ENCODE results near the gene SEMA3F.

SEMA3F gene

DNA sequence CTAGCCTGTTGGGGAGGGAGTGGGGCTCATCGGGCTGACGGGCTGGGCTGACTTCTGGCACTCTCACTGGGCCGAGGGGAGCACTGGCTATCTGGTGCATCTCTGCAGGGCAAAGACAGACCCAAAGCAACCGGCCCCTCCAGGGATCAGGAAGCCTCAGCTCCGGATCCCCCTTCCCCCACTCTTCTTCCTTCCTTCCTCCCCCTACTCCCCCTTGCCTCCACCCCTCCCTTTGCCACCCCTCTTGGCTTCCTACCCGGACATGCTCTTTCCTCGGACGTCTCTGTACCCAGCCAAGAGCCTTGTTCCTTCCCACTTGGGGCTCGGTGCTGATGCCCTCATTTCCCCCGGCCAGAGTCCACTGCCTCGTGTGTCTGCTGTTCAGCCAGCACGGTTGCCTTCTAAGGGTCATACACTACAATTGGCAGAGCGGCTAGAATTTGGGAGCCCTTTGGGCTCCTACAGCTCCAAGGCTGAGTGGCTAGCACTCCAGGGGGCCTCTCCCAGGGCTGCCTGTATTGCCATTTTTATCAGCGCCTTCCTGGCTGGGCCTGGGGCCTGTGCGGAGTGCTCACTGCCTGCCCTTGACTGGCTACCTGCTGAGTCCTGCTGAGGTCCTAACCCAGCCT, 10.9 kb downstream of the SEMA3F start:
- H3K4me3 ChIP-seq (IDR thresholded peaks at IDR 0.05; ENCODE audit: insufficient read depth, low read depth, low read length) = no peak overlapping the region
- H3K36me3 ChIP-seq (ENCODE audit: insufficient read depth) = no peaks in the 10 kb centered on the region
- H2AFZ ChIP-seq (ENCODE audit: low read depth) = no peak overlapping the region
- no peaks in the 10 kb centered on the region for H3K4me1 ChIP-seq (ENCODE audit: low read depth, poor library complexity, severe bottlenecking)
- H3K27ac ChIP-seq = no peak overlapping the region
- no peak overlapping the region for H3K4me2 ChIP-seq
- no peaks in the 10 kb centered on the region for H3K79me2 ChIP-seq (ENCODE audit: insufficient read depth, low read depth)
- H3K27me3 ChIP-seq (ENCODE audit: insufficient read depth, low read depth) = peaks cover 5% of the 10 kb centered on the region; the same call in 1 of the 2 replicates
- no peaks in the 10 kb centered on the region for H4K20me1 ChIP-seq (ENCODE audit: insufficient read depth)
- no peak overlapping the region for H3K9ac ChIP-seq
- TF ChIP-seq, protein P1, sequence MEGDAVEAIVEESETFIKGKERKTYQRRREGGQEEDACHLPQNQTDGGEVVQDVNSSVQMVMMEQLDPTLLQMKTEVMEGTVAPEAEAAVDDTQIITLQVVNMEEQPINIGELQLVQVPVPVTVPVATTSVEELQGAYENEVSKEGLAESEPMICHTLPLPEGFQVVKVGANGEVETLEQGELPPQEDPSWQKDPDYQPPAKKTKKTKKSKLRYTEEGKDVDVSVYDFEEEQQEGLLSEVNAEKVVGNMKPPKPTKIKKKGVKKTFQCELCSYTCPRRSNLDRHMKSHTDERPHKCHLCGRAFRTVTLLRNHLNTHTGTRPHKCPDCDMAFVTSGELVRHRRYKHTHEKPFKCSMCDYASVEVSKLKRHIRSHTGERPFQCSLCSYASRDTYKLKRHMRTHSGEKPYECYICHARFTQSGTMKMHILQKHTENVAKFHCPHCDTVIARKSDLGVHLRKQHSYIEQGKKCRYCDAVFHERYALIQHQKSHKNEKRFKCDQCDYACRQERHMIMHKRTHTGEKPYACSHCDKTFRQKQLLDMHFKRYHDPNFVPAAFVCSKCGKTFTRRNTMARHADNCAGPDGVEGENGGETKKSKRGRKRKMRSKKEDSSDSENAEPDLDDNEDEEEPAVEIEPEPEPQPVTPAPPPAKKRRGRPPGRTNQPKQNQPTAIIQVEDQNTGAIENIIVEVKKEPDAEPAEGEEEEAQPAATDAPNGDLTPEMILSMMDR (conservative IDR thresholded peaks at IDR 0.05; ENCODE audit: low read depth, low read length) = no peak

DNA sequence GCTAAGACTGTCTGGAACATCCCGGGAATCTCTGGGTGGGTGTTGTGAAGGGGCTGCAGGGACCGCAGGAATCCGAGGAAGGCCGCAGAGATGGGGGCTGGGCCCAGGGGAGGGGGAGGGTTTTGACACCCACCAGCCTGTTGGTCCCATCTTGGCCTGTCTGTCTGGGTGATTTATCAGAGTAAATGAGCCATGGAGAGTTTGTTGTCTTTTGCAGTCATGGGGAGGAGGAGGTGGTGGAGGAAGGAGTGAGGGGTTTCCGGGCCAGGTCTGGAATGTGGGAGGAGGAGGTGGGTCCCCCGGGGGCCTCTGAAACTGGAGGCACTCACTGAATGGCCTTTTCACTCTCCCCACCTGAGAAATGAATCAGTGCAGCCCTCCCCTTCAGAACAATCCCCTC, 11.5 kb downstream of the SEMA3F start:
- no peaks in the 10 kb centered on the region for H4K20me1 ChIP-seq (ENCODE audit: insufficient read depth)
- no peak overlapping the region for H2AFZ ChIP-seq (ENCODE audit: low read depth)
- H3K9ac ChIP-seq = no peak overlapping the region
- H3K79me2 ChIP-seq (ENCODE audit: insufficient read depth, low read depth) = no peaks in the 10 kb centered on the region
- H3K4me1 ChIP-seq (ENCODE audit: low read depth, poor library complexity, severe bottlenecking) = no peaks in the 10 kb centered on the region
- H3K27ac ChIP-seq = no peak overlapping the region
- TF ChIP-seq, protein P1 (conservative IDR thresholded peaks at IDR 0.05; ENCODE audit: low read depth, low read length) = no peak
- H3K36me3 ChIP-seq (ENCODE audit: insufficient read depth) = no peaks in the 10 kb centered on the region
- H3K4me2 ChIP-seq = no peak overlapping the region
- no peak overlapping the region for H3K4me3 ChIP-seq (IDR thresholded peaks at IDR 0.05; ENCODE audit: insufficient read depth, low read depth, low read length)
- peaks cover 5% of the 10 kb centered on the region; the same call in 1 of the 2 replicates for H3K27me3 ChIP-seq (ENCODE audit: insufficient read depth, low read depth)

DNA sequence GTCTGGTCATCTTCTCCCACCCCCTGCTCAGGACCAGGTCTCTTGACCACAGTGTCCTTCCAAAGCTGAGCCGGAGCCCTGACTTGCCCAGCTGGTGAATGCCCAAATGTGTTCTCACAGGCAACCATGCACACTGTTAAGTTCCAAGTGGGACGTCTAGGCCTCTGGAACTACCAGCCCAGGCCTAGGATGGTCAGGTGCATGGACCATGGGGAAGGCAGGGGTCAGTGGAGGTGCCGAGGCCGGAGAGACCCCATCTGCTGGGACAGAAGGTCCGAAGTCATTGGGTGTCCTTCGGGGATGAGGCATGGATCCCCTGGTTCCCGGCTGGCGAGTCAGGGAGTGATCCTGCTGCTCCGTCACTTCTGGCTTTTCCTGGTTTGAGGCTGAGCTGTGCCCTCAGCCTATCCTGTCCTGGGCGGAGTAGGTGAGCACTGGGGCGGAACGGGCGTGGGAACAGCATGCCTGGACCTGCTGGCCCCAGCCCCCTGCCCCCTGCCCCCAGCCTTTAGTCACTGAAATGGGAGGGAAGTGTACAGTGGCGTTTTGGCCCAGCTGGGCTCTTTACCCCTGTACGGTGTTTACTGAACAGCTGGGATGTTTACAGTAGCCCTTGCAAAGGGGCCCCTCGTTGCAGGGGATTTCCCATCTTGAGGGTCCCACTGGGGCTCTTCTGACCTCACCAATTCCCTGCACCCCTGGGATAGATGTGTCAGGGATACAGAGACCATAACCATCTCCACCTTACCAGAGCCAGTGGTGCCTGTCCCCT, 12.1 kb downstream of the SEMA3F start:
- Histone ChIP-seq H3K4me3 (IDR thresholded peaks at IDR 0.05; ENCODE audit: insufficient read depth, low read depth, low read length) (no peak overlapping the region), H3K9ac (no peak overlapping the region), H3K79me2 (ENCODE audit: insufficient read depth, low read depth) (no peaks in the 10 kb centered on the region), H3K4me1 (ENCODE audit: low read depth, poor library complexity, severe bottlenecking) (no peaks in the 10 kb centered on the region), H4K20me1 (ENCODE audit: insufficient read depth) (no peaks in the 10 kb centered on the region), H3K27ac (no peak overlapping the region), H3K27me3 (ENCODE audit: insufficient read depth, low read depth) (peaks cover 5% of the 10 kb centered on the region; the same call in 1 of the 2 replicates), H2AFZ (ENCODE audit: low read depth) (no peak overlapping the region), H3K36me3 (ENCODE audit: insufficient read depth) (no peaks in the 10 kb centered on the region), H3K4me2 (no peak overlapping the region)
- TF ChIP-seq, protein P1 (conservative IDR thresholded peaks at IDR 0.05; ENCODE audit: low read depth, low read length) = no peak

DNA sequence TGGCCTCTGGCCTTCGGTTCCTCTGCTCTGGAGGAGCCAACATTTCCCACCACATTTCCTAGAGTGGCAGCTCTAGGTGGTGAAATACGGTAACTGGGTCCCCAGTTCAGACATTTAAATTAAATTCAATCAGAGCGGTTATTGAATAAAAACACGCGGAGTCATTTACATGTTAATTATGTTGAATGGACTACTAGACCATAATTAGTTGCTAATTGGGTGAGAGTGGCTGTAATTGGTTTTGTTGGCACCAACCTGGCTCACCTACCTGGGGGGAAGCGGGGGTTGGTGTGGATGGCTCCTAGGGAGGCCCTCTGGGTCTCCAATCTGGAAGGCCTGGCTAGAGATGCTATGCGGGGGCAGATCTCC, 12.7 kb downstream of the SEMA3F start:
- no peak overlapping the region for H2AFZ ChIP-seq (ENCODE audit: low read depth)
- no peak overlapping the region for H3K4me3 ChIP-seq (IDR thresholded peaks at IDR 0.05; ENCODE audit: insufficient read depth, low read depth, low read length)
- peaks cover 2% of the 10 kb centered on the region; the same call in 1 of the 2 replicates for H3K27me3 ChIP-seq (ENCODE audit: insufficient read depth, low read depth)
- no peak overlapping the region for H3K27ac ChIP-seq
- no peaks in the 10 kb centered on the region for H3K4me1 ChIP-seq (ENCODE audit: low read depth, poor library complexity, severe bottlenecking)
- no peak overlapping the region for H3K9ac ChIP-seq
- H3K4me2 ChIP-seq = no peak overlapping the region
- H3K36me3 ChIP-seq (ENCODE audit: insufficient read depth) = no peaks in the 10 kb centered on the region
- H3K79me2 ChIP-seq (ENCODE audit: insufficient read depth, low read depth) = no peaks in the 10 kb centered on the region
- TF ChIP-seq, protein P1 (conservative IDR thresholded peaks at IDR 0.05; ENCODE audit: low read depth, low read length) = no peak
- H4K20me1 ChIP-seq (ENCODE audit: insufficient read depth) = no peaks in the 10 kb centered on the region

Data from KMS-11 (cell line).